HG03103 (cell line): ENCODE results near the gene ZFAND3.
"Not testable (repeated sequence)": the region's sequence is repeated elsewhere in the genome, so short reads cannot be mapped to it uniquely, and the experiment has no call there.

ENCODE experiments used
- ATAC-seq: cut with Tn5 transposase; IDR thresholded peaks from one replicate; pipeline ENCODE4 v1.9.1; 2021; ENCODE audit warnings: low read depth; ENCODE audit not compliant: unreplicated experiment

Gene ZFAND3

GRCh38 chr6:38113825-38114576 is 294.5 kb downstream of the ZFAND3 start:
- no peak for ATAC-seq

GRCh38 chr6:38114976-38115625 is 295.6 kb downstream of the ZFAND3 start:
- no peak for ATAC-seq

- ATAC-seq, result no peak
Measured at GRCh38 chr6:38115626-38116008, 296.1 kb downstream of the ZFAND3 start.

- ATAC-seq, result no peak
Measured at GRCh38 chr6:38116248-38116647, 296.7 kb downstream of the ZFAND3 start.

- no peak for ATAC-seq
Measured at GRCh38 chr6:38117281-38117680, 297.8 kb downstream of the ZFAND3 start.

- ATAC-seq, result no peak
Measured at GRCh38 chr6:38118791-38119365, 299.4 kb downstream of the ZFAND3 start.

GRCh38 chr6:38119516-38119915 is 300.0 kb downstream of the ZFAND3 start:
- no peak for ATAC-seq

- ATAC-seq, result not testable (repeated sequence)
Measured at GRCh38 chr6:38124224-38124926, 304.8 kb downstream of the ZFAND3 start.

- no peak for ATAC-seq
Measured at GRCh38 chr6:38127284-38127683, 307.8 kb downstream of the ZFAND3 start.

GRCh38 chr6:38131527-38131965 is 312.0 kb downstream of the ZFAND3 start:
- ATAC-seq, result no peak

GRCh38 chr6:38133932-38134703 is 314.6 kb downstream of the ZFAND3 start:
- ATAC-seq, result no peak

GRCh38 chr6:38134704-38135088 is 315.2 kb downstream of the ZFAND3 start:
- ATAC-seq, result no peak

GRCh38 chr6:38136547-38136946 is 317.0 kb downstream of the ZFAND3 start:
- ATAC-seq, result no peak

- no peak for ATAC-seq
Measured at GRCh38 chr6:38137608-38138265, 318.2 kb downstream of the ZFAND3 start.

GRCh38 chr6:38138374-38138773 is 318.8 kb downstream of the ZFAND3 start:
- no peak for ATAC-seq

GRCh38 chr6:38141085-38141484 is 321.6 kb downstream of the ZFAND3 start:
- no peak for ATAC-seq

- ATAC-seq, result no peak
Measured at GRCh38 chr6:38141716-38142115, 322.2 kb downstream of the ZFAND3 start.

- ATAC-seq, result no peak
Measured at GRCh38 chr6:38142178-38142902, 322.8 kb downstream of the ZFAND3 start.
